Loucy (cell line): ENCODE results near the gene SHISAL1.

Experiments
- EZH2phosphoT487 ChIP-seq: fragments of 200-600 bp; IDR thresholded peaks from 2 replicates; pipeline ENCODE4 v1.6.1; 2018; ENCODE audit warnings: antibody characterized with exemption, mild to moderate bottlenecking, moderate library complexity, borderline replicate concordance
- TF ChIP-seq, protein P1 (sequence below): fragments of 200-600 bp; sonication (generic); conservative IDR thresholded peaks from 2 replicates; pipeline ENCODE4 v1.5.1; 2014; ENCODE audit warnings: mild to moderate bottlenecking, antibody characterized with exemption, low read length

DNA sequence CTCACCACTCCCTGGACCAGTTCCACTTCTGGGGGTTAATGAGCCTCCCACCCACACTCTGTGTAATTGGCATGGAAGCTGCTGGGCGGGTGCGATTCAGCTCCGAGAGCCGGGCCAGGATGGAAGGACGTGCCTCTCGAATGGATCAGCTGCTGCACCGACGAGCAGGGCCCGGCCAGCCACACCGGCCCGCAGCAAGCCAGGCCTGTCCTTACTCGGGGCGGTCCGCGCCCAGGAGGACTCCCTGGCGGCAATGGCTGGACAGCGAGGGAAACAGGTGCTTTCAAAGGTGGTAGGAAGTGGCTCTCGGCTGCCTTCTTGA, 4.3 kb upstream of the SHISAL1 start:
- TF ChIP-seq, protein P1, sequence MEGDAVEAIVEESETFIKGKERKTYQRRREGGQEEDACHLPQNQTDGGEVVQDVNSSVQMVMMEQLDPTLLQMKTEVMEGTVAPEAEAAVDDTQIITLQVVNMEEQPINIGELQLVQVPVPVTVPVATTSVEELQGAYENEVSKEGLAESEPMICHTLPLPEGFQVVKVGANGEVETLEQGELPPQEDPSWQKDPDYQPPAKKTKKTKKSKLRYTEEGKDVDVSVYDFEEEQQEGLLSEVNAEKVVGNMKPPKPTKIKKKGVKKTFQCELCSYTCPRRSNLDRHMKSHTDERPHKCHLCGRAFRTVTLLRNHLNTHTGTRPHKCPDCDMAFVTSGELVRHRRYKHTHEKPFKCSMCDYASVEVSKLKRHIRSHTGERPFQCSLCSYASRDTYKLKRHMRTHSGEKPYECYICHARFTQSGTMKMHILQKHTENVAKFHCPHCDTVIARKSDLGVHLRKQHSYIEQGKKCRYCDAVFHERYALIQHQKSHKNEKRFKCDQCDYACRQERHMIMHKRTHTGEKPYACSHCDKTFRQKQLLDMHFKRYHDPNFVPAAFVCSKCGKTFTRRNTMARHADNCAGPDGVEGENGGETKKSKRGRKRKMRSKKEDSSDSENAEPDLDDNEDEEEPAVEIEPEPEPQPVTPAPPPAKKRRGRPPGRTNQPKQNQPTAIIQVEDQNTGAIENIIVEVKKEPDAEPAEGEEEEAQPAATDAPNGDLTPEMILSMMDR: no peak
- no peak for TF ChIP-seq EZH2phosphoT487
